ENCODE results near the gene NHLH2.

NHLH2 gene

GRCh38 chr1:115840605-115841460 lies at the start of gene NHLH2:
Gene NHLH2 (minus strand): TSS chr1:115841126. CDS start chr1:115838372, 2,754 bp downstream.
- DNase-seq: no peak

DNA sequence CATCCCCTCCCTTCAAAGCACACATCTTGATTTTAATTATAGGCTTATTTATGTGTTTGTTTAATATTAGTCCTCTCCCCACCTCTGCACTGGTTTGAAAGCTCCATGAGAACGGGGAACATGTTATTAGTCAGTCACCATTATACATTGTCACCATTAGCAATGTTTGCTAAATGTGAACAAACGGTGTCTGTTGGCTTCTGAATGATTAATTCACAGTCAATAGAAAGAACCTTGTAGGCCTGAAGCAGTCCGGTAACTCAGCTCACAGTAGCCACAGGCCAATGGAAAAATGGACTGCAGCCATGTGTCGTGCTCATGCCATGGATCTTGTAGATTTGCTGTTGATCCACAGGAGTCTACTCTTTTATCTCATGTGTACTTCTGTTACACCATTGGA lies 49.7 kb upstream of the NHLH2 start:
- no peak for DNase-seq

DNA sequence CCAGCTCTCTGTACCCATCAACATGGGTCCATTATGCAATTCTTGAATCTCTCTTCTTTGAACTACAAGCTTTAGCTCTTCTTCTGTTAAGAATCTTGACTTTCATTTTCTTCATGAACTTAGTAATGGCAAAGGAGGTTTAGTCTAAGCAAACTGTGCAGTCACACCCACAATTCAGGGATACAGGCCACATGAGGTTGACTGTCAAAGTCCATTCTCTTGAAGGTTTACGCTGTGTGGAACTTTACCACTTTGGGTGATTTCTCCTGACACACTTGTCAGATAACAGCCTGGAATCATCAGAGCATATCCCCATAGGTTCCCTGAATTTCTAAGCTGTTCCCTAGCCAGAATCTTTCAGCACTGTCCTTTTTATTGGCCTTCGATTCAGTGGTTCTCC lies 48.0 kb upstream of the NHLH2 start:
- DNase-seq: no peak

DNA sequence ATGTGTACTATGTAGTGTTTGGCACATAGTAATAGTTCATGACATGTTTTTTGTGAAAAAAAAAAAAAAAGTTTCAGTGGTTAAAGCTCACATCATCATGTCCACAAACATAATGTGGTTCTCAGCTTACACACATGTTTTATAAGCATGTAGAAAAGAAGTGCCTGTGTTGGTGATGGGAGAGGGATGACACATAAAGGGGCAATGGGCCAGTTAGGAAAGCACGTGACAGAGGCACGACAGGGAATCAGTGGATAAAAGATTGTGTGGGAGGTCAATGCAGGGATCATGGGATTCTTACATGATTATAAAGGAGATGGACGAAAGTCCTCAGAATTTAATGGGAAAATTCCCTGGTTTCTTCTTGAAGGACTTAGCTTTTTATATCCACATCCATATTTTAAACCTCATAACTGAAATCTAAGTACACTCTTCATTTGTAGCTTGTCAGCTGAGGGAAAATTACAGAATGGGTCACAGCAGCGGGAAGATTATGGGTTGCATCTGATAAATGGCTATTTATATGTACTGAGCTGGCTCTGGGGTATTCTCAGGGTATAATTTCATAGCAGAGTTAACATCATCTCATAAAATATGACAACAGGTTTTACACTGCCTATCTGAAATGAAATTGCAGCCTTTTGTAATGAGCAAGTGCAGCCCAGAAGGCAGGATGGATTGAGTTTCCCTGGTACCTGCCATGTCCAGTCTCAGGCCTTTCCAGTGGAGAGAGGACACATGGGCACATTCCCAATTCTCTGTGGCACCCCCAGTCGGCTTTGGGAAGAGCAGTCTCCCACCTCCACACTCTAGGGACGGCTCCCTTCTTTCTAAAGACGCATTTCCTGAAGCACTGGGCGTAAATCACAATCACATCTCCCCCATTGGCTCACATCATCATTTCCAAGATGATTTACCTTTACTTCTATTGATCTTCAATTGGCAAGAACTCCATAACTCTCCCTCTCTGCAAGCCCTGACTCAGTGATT lies 42.3 kb upstream of the NHLH2 start:
- DNase-seq: no peak

- no peak for DNase-seq
These were observed 40.2 kb upstream of the NHLH2 start for GRCh38 chr1:115880981-115881672.

DNA sequence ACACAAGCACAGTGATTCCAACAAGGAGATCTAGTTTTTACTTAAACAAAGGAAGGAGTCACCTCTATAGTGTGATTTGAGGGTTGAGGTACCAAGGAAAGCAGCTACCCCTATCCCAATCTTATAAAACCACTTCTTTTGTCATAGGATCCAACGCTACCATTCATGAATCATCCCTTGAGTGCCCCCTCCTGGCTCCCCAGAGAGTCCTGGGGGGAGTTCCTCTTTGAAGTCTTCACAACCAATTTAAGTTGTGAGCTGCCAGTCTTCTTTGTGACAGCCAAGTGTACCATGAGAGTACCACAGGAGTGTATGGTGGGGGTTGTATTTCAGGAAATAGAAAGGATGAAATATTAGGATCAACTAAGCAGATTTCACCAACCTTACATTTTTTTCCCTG lies 39.1 kb upstream of the NHLH2 start:
- DNase-seq: no peak

DNA sequence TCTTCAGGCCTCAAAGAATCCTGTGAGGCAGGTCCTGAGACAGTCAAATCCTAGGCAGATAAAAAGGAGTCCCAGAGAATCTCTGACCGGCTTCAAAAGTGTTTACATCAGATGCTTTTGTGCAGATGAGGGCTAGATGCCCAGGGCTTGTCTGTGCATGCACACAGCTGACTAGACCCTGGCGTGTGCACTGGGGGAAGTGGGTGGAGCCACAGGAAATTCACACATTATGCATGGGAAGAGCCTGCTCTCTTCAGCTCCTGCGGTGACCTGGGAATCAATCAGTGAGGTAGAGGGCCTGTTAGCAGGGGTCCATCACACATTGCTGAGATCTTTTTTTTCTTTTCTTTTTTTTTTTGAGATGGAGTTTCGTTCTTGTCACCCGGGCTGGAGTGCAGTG lies 36.6 kb upstream of the NHLH2 start:
- no peak for DNase-seq

DNA sequence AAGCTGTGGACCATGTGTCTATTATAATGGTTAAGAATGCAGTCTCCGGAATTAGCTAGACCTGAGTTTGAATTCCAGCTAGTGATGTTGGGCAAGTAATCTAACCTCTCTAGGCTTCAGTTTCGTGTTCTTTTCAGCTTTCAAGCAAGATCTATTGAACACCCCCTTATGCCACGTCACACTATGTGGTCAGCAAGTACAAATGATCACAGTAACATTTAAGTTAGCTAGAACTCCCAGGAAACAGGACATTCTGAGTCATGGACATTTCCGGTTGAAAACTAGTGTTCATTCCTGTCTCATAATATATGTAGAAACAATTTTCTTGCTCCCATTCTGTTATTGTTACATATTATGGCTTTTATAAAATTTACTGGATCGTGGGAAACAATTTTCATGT lies 34.0 kb upstream of the NHLH2 start:
- DNase-seq: no peak

DNA sequence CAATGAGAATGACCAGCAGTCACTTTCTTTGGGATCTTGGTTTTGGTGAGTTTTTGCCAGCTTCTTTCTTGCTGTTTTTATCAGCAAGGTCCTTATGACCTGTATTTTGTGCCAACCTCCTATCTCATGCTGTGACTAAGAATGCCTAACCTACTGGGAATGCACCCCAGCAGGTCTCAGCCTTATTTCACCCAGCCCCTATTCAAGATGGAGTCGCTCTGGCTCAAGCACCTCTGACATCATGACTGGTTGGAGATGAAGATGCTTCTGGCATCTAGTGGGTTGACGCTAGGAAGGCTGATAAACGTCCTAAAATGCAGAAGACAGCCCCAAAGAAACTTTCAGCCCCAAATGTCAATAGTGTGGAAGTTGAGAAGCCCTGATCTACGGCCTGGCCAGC lies 33.6 kb upstream of the NHLH2 start:
- DNase-seq: no peak

GRCh38 chr1:115873184-115873583 lies 32.3 kb upstream of the NHLH2 start:
- no peak for DNase-seq

GRCh38 chr1:115869064-115869463 lies 28.1 kb upstream of the NHLH2 start:
- no peak for DNase-seq

DNA sequence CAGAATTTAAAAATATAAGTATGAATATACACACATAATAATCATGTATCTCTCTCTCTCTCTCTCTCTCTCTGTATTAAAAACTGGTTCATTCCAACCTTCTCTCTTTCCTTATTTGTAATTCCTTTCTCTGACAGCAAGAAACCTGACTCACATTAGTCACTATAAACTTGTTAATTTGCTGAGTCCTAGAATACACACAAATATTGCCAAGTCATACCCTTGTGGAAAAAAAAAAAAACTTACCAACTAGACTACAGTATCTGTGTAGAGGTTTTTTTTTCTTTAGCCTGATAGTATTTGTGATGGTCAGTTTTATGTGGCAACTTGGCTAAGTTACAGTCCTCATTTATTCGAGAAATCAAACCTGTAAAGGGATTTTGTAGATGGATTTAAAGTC lies 26.3 kb upstream of the NHLH2 start:
- no peak for DNase-seq

DNA sequence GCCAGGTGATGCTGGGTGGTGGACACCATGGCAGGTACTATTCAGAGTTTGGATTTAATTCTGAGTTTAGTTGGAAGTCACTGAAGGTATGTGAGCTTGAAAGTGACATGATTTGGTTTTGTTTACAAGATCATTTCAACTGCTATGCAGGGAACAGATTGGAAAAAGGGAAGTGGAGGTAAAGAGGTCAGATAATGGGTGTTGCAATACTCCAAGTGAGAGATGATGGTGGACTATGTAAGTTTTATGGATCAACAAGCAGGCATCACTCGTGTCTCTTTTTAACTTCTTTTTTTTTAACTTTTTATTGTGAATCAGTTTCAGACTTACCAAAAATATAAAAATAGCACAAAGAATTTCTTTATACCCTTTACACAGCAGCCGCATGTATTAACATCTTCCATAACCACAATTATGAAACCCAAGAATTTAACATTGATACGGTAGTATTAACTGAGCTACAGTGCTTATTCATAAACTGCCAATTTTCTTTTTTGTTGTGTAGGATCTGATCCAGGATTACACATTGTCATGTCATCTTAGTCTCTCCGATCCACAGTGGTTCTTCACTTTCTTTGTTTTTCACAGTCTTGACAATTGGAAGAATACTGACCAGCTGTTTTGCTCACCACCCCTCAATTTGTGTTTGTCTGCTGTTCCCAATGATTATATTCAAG lies 24.9 kb upstream of the NHLH2 start:
- no peak for DNase-seq

- no peak for DNase-seq
These were observed 21.5 kb upstream of the NHLH2 start for GRCh38 chr1:115862403-115862802.

DNA sequence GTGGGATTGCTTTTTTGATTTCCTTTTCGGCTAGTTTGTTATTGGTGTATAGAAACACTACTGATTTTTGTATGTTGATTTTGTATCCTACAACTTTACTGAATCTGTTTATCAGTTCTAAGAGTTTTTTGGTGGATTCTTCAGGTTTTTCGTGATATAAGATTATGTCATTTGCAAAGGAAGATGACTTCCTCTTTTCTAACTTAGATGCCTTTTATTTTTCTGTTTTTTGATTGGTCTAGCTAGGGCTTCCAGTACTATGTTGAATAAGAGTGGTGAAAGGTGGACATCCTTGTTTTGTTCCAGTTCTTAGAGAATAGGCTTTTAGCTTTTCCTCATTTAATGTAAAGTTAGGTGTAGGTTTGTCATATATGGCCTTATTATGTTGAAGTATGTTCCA lies 13.1 kb upstream of the NHLH2 start:
- DNase-seq: no peak

DNA sequence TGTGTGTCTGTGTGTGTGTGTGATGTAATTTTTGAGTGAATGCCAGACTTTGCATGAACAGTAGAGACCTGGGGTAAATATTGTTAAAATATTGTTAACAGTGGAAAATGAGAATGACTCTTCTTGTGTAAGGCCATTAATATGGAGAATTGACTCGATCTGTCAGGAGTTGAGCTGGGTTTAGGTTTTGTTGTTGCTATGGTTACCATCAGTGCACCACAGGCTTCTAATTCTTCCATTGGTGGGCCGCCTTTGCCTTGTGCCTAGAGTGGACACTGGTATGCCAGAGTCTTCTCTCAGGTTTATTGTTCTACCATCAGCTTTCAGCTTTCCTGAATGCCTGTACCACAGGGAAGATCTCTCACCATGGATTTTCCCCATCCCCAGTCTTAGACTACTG lies 10.0 kb upstream of the NHLH2 start:
- no peak for DNase-seq

- no peak for DNase-seq
These were observed 6.9 kb upstream of the NHLH2 start for GRCh38 chr1:115847787-115848186.

- no peak for DNase-seq
These were observed 2.0 kb upstream of the NHLH2 start for GRCh38 chr1:115842948-115843347.

DNA sequence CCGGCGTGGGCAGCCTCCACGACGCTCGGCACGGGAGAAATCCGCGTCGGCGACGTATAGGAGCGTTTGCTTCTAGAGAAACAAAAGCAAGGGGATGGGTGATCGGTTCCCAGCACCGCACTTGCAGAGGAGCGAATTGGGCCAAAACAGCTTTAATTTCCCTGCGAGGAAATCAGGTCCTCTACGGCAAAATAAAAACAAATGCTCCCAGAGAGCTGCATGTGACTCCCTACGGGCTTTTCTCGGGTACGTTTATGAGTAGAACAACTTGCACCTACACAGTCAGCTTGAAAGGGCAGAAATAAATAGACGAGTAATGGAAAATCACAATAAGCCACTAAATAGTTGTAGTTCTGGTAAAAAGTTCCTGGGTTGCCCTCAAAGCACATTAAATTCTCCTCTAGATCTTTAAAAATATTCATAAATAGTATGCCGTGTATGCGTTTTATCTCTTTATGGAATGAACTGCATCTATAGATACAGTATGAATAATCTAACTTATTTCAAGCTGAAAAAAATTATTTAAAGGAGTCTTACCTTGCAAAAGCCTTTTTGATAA lies 1.2 kb downstream of the NHLH2 start:
- no peak for DNase-seq

GRCh38 chr1:115839029-115839678 lies 1.8 kb downstream of the NHLH2 start:
- DNase-seq: no peak

DNA sequence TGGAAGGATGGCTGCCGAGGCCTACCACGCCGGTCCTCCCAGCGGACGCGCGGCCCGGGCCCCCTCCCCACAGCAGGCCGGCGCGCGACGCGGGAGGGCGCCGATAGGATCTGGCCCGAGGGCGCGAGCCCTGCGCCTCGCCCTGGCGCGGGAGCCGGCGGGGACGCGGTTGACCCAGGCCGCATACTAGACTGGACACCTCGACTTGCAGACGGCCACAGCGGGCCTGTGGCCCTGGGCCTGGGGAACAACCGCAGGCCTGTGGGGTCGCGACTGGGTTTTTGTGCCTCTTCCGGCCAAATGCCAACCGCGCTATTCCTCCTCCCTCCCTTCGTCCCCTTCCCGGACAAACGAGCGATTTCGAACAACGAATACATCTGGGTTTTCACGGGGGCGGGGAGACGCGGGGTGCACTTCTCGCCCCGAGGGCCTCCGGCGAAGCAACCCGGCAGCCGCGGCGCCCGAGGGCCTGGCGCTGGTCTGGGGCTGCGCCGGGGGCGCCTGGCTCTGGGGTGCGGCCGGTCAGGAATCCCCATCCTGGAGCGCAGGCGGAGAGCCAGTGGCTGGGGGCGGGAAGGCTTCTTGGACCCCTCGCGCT lies 2.4 kb downstream of the NHLH2 start:
- no peak for DNase-seq
